ENCODE data around the gene PSMB7. TPM values are rescaled to one million over a fixed set of nuclear protein-coding genes. Genes with fewer than 3 reads are reported as not detected.

The PSMB7 gene
- polyA plus RNA-seq, 1 of the 3 experiments (the other 2 are of a cell fraction), result 357 TPM

DNA sequence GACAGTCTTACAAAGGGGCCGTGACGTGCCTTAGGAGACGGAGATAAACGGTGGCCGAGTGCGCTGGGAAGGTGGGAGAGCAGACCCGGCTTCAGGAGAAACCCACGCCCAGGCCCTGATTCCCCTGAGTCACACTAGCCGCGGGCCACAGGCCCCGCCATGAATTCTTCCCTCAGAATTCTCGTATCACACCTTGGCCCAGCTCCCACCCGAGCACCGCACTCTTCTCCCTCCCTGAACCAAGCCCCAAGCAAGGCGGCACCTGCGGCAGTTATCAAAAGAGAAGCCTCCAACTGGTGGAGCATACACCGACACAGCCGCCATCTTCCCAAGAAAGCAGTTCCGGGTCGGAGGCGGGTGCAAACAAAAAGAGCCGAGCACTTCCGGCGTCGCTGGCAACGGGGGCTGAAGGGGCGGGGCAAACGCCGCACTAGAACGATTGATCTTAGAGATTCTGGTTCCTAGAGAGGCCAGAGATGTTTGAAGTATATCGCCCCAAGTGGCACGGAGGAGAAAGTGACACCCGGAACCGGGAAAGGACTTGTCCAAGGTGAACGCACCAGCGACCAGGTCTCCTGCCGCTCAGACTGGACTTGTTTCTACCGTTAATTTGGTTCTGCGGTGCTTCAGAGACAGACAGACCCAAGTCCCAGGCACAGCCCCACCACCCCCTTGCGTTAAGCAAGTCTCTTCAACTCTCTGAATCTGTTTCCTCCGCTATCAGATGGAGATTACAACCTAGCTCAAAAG, at the start of gene PSMB7 (continued):
- TF ChIP-seq, protein P1, sequence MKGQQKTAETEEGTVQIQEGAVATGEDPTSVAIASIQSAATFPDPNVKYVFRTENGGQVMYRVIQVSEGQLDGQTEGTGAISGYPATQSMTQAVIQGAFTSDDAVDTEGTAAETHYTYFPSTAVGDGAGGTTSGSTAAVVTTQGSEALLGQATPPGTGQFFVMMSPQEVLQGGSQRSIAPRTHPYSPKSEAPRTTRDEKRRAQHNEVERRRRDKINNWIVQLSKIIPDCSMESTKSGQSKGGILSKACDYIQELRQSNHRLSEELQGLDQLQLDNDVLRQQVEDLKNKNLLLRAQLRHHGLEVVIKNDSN (IDR thresholded peaks at IDR 0.05; ENCODE audit: borderline replicate concordance, low read depth), result no peak
- TF ChIP-seq CHD2 (IDR thresholded peaks at IDR 0.05; ENCODE audit: low read length, partially characterized antibody), result peak; percentile 91
- TF ChIP-seq TAF1 (IDR thresholded peaks at IDR 0.05; ENCODE audit: borderline replicate concordance, low read depth, low read length), result peak; percentile 92
- TF ChIP-seq RCOR1 (IDR thresholded peaks at IDR 0.05; ENCODE audit: low read length), result peak; percentile 78
- TF ChIP-seq, protein P2, sequence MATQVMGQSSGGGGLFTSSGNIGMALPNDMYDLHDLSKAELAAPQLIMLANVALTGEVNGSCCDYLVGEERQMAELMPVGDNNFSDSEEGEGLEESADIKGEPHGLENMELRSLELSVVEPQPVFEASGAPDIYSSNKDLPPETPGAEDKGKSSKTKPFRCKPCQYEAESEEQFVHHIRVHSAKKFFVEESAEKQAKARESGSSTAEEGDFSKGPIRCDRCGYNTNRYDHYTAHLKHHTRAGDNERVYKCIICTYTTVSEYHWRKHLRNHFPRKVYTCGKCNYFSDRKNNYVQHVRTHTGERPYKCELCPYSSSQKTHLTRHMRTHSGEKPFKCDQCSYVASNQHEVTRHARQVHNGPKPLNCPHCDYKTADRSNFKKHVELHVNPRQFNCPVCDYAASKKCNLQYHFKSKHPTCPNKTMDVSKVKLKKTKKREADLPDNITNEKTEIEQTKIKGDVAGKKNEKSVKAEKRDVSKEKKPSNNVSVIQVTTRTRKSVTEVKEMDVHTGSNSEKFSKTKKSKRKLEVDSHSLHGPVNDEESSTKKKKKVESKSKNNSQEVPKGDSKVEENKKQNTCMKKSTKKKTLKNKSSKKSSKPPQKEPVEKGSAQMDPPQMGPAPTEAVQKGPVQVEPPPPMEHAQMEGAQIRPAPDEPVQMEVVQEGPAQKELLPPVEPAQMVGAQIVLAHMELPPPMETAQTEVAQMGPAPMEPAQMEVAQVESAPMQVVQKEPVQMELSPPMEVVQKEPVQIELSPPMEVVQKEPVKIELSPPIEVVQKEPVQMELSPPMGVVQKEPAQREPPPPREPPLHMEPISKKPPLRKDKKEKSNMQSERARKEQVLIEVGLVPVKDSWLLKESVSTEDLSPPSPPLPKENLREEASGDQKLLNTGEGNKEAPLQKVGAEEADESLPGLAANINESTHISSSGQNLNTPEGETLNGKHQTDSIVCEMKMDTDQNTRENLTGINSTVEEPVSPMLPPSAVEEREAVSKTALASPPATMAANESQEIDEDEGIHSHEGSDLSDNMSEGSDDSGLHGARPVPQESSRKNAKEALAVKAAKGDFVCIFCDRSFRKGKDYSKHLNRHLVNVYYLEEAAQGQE (IDR thresholded peaks at IDR 0.05; ENCODE audit: low read depth, low read length), result peak; percentile 79
- TF ChIP-seq NFIC (IDR thresholded peaks at IDR 0.05; ENCODE audit: borderline replicate concordance), result peak; percentile 70; the same call in 1 of the 2 replicates

DNA sequence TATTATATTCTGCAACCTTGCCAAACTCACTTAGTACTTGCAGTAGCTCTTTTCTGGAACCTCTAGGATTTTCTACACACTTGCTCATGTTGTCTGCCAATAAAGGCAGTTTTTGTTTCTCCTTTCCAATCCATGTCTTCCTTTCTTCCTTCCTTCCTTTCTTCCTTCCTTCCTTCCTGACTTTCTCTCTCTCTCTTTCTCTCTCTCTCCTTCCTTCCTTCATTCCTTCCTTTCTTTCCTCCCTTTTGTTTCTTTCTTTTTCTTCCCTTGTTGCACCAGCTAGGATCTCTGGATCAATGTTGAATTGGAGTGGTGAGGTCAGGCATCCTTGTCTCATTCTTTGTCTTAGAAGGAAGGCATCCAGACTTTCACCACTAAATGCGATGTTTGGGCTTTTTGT, 47.5 kb upstream of the PSMB7 start:
- no peak for DNase-seq
- H3K9me3 ChIP-seq, result no peaks in the 10 kb centered on the region
- H3F3A ChIP-seq (replicated peaks; ENCODE audit: insufficient read depth), result no peaks in the 10 kb centered on the region
- ChIA-PET CTCF (interaction anchor here (1.3 kb wide), 1 partner anchor 43 kb away, joined by 3 read pairs; no protein-coding TSS in a partner anchor), POLR2A (no interaction called here)
- H3K79me2 ChIP-seq (ENCODE audit: insufficient read depth), result no peaks in the 10 kb centered on the region
- no peaks in the 10 kb centered on the region for H3K4me1 ChIP-seq (ENCODE audit: control insufficient read depth in 1 of 2, insufficient read depth in 2 of 2, low read depth in 1 of 2, low read length in 1 of 2)
- no peak overlapping the region for H3K4me3 ChIP-seq (ENCODE audit: low read depth in 2 of 2, low read length in 1 of 2)
- no peaks in the 10 kb centered on the region for H3K9me2 ChIP-seq
- H2AFZ ChIP-seq (ENCODE audit: low read depth), result no peak overlapping the region
- no peak overlapping the region for H3K4me2 ChIP-seq
- H3K27me3 ChIP-seq (ENCODE audit: insufficient read depth), result no peaks in the 10 kb centered on the region; the same call in 1 of the 2 replicates
- no peak overlapping the region for H3K27ac ChIP-seq (ENCODE audit: low read depth in 2 of 2, low read length in 1 of 2)
- WGBS (ENCODE audit: low lambda C conversion rate), result 74% methylated on average over 1 of the region's 1 CpG
- no peaks in the 10 kb centered on the region for H4K20me1 ChIP-seq (ENCODE audit: insufficient read depth)
- no peaks in the 10 kb centered on the region for H3K36me3 ChIP-seq (replicated peaks in 1 of 2; ENCODE audit: control insufficient read depth in 1 of 2, insufficient read depth in 2 of 2, low read length in 1 of 2)
- H3K9ac ChIP-seq, result no peak overlapping the region
- TF ChIP-seq CHD2 (IDR thresholded peaks at IDR 0.05; ENCODE audit: low read length, partially characterized antibody), result no peak
- TF ChIP-seq MXI1 (IDR thresholded peaks at IDR 0.05; ENCODE audit: low read depth, low read length), result no peak
- TF ChIP-seq RXRA (IDR thresholded peaks at IDR 0.05; ENCODE audit: borderline replicate concordance, low read depth), result no peak

DNA sequence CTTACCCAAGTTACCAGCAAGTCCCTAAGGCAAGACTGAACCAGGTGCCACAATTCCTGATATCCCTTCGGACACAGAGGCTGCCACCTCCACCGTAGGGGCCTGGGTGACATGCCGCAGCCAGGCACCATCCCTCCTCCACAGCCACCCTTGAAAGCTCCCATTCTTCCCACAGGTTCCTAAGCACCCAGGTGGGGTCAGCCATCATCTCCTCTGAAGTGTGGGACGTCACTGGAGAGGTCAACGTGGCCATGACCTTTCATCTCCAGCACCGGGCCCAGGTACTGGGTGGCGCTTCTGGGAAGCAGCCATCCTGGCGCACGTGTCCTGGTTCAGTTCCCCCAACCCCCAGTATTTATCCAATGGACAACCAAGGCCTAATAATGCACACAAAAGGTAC, 43.2 kb upstream of the PSMB7 start:
- Histone ChIP-seq H2AFZ (ENCODE audit: low read depth) (no peak overlapping the region), H3K27ac (ENCODE audit: low read depth in 2 of 2, low read length in 1 of 2) (no peak overlapping the region), H3K27me3 (ENCODE audit: insufficient read depth) (no peaks in the 10 kb centered on the region), H3K9ac (no peak overlapping the region), H3K9me2 (no peaks in the 10 kb centered on the region), H3F3A (replicated peaks; ENCODE audit: insufficient read depth) (no peaks in the 10 kb centered on the region), H3K4me1 (ENCODE audit: control insufficient read depth in 1 of 2, insufficient read depth in 2 of 2, low read depth in 1 of 2, low read length in 1 of 2) (no peaks in the 10 kb centered on the region; a peak in 1 of 4 replicates), H3K9me3 (no peaks in the 10 kb centered on the region), H3K4me2 (no peak overlapping the region), H3K4me3 (ENCODE audit: low read depth in 2 of 2, low read length in 1 of 2) (no peak overlapping the region), H4K20me1 (ENCODE audit: insufficient read depth) (no peaks in the 10 kb centered on the region), H3K36me3 (replicated peaks in 1 of 2; ENCODE audit: control insufficient read depth in 1 of 2, insufficient read depth in 2 of 2, low read length in 1 of 2) (no peaks in the 10 kb centered on the region), H3K79me2 (ENCODE audit: insufficient read depth) (no peaks in the 10 kb centered on the region)
- POLR2A ChIA-PET, result no interaction called here
- CTCF ChIA-PET, result interaction anchor here (1.2 to 1.7 kb wide), 2 partner anchors 11 to 38 kb away, joined by 4 to 5 read pairs; no protein-coding TSS in a partner anchor
- DNase-seq, result no peak
- WGBS (ENCODE audit: low lambda C conversion rate), result 70% methylated on average over 9 of the region's 9 CpGs
- no peak for TF ChIP-seq SIN3A (IDR thresholded peaks at IDR 0.05; ENCODE audit: borderline replicate concordance, low read depth, low read length)
- no peak for TF ChIP-seq CHD2 (IDR thresholded peaks at IDR 0.05; ENCODE audit: low read length, partially characterized antibody)
- TF ChIP-seq TCF12 (IDR thresholded peaks at IDR 0.05), result no peak
- no peak for TF ChIP-seq MEF2A (IDR thresholded peaks at IDR 0.05; ENCODE audit: borderline replicate concordance, low read depth)
- no peak for TF ChIP-seq RCOR1 (IDR thresholded peaks at IDR 0.05; ENCODE audit: low read length)
- TF ChIP-seq SMC3 (IDR thresholded peaks at IDR 0.05; ENCODE audit: low read depth, low read length), result no peak
- TF ChIP-seq, protein P3, sequence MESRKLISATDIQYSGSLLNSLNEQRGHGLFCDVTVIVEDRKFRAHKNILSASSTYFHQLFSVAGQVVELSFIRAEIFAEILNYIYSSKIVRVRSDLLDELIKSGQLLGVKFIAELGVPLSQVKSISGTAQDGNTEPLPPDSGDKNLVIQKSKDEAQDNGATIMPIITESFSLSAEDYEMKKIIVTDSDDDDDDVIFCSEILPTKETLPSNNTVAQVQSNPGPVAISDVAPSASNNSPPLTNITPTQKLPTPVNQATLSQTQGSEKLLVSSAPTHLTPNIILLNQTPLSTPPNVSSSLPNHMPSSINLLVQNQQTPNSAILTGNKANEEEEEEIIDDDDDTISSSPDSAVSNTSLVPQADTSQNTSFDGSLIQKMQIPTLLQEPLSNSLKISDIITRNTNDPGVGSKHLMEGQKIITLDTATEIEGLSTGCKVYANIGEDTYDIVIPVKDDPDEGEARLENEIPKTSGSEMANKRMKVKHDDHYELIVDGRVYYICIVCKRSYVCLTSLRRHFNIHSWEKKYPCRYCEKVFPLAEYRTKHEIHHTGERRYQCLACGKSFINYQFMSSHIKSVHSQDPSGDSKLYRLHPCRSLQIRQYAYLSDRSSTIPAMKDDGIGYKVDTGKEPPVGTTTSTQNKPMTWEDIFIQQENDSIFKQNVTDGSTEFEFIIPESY (IDR thresholded peaks at IDR 0.05; ENCODE audit: borderline replicate concordance, low read depth), result no peak
- TF ChIP-seq TEAD4 (IDR thresholded peaks at IDR 0.05; ENCODE audit: borderline replicate concordance, insufficient read depth), result no peak
- TF ChIP-seq, protein P4, sequence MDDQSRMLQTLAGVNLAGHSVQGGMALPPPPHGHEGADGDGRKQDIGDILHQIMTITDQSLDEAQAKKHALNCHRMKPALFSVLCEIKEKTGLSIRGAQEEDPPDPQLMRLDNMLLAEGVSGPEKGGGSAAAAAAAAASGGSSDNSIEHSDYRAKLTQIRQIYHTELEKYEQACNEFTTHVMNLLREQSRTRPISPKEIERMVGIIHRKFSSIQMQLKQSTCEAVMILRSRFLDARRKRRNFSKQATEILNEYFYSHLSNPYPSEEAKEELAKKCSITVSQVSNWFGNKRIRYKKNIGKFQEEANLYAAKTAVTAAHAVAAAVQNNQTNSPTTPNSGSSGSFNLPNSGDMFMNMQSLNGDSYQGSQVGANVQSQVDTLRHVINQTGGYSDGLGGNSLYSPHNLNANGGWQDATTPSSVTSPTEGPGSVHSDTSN (IDR thresholded peaks at IDR 0.05), result no peak
- TF ChIP-seq GATA2 (CRISPR knock-in tag; IDR thresholded peaks at IDR 0.05), result no peak
